Adrenal gland (tissue), 12 donors: ENCODE results near the gene KCNJ18. TPM values are rescaled to one million over a fixed set of nuclear protein-coding genes. Genes with fewer than 3 reads are reported as not detected.

Source experiments
- DNase-seq, 7 donors: peaks; one replicate each; pipeline ENCODE4 v3.0.0-alpha.2; 2019 to 2020
- H3K27ac ChIP-seq, 5 donors: fragments of 200-600 bp; sonication (generic) in 4 of 5; 1 replicate in 3 of 5; 2 replicates in 2 of 5; pipeline versions ENCODE4 v1.5.1 to v1.8.0; 2016 to 2020; ENCODE audit warnings: mild to moderate bottlenecking in 1 of 5
- H3K27me3 ChIP-seq: fragments of 200-600 bp; 2 replicates; pipeline ENCODE4 v1.8.0; 2021
- H3K36me3 ChIP-seq, 2 donors: fragments of 200-600 bp; replicated peaks in 1 of 2; 1 replicate in 1 of 2; 2 replicates in 1 of 2; pipeline versions ENCODE4 v1.5.1 to v1.8.0; 2018 to 2022
- H3K4me1 ChIP-seq, 2 donors: fragments of 200-600 bp; replicated peaks in 1 of 2; 1 replicate in 1 of 2; 2 replicates in 1 of 2; pipeline versions ENCODE4 v1.5.1 to v1.8.0; 2018 to 2021
- H3K4me3 ChIP-seq, 4 donors: fragments of 200-600 bp; sonication (generic) in 3 of 4; one replicate each; pipeline ENCODE4 v1.5.1; 2016 to 2018
- H3K9me3 ChIP-seq, 3 donors: fragments of 200-600 bp; sonication (generic) in 1 of 3; replicated peaks in 1 of 3; 1 replicate in 2 of 3; 2 replicates in 1 of 3; pipeline versions ENCODE4 v1.5.1 to v1.8.0; 2016 to 2021
- POLR2A ChIP-seq, 2 donors: fragments of 450-650 bp; IDR thresholded peaks; one replicate each; pipeline ENCODE4 v1.6.1; 2017; ENCODE audit warnings: antibody characterized with exemption in 2 of 2, mild to moderate bottlenecking in 2 of 2, moderate library complexity in 1 of 2
- WGBS, 4 donors: extraction: QIAGEN DNeasy Blood & Tissue Kit in 2 of 4; methylation state at CpG; one replicate each; pipeline versions ENCODE4 v1.1.5 to v1.1.7; 2013 to 2017; 5-methylcytosine and 5-hydroxymethylcytosine counted together
- intact Hi-C, 2 donors: fragments of 100-400 bp; cut with DNase I; formaldehyde crosslinking; loops; one replicate each; pipeline versions ENCODE4 v1.14.1 to v1.15.0; 2022 to 2023
- polyA plus RNA-seq, 3 donors: library from polyadenylated mRNA; stranded (reverse); fragments of 200-250 nt in 2 of 3; fragments of 350-450 nt in 1 of 3; fragmentation: Illumina TruSeq in 1 of 3; extraction: RNeasy Lipid Tissue Mini Kit (QIAGEN cat#74804) in 1 of 3; gene quantifications; one replicate each; pipeline ENCODE4 v1.2.3, GENCODE V29; 2013 to 2014
- total RNA-seq, 9 donors: library from RNA; depleted of rRNA in 4 of 9; stranded (reverse); fragments of >200 nt in 4 of 9; fragments of 120-200 nt in 1 of 9; fragmentation: NEBNext Ultra II Directional in 1 of 9; extraction: Animal tissue kit (Norgen Biotek cat#: 25700) in 1 of 9; gene quantifications; one replicate each; pipeline versions ENCODE4 v1.1.0 to v1.2.4, GENCODE V29; 2013 to 2023
- TF ChIP-seq, protein P1 (sequence below), 6 experiments: fragments of 450-650 bp in 4 of 6; fragments of 200-600 bp in 2 of 6; sonication (generic) in 1 of 6; IDR thresholded peaks; 1 replicate in 5 of 6; 2 replicates in 1 of 6; pipeline versions ENCODE4 v1.5.1 to v1.8.0; 2016 to 2021; ENCODE audit warnings: antibody characterized with exemption in 6 of 6, mild to moderate bottlenecking in 2 of 6, moderate library complexity in 1 of 6
- donor health status: healthy with polysubstance abuse.
- donor health status: Bipolar disorder and iron deficiency.
- donor health status: DM: yes; HTN: yes; CAD: no.
- donor health status: DM: no; HTN: no; CAD: no.
- donor health status: DM: no; HTN: no; CAD: no.
- donor health status: DM: yes; HTN: yes; CAD: no.

Gene KCNJ18
- total and polyA plus RNA-seq, 12 donors, result not detected

DNA sequence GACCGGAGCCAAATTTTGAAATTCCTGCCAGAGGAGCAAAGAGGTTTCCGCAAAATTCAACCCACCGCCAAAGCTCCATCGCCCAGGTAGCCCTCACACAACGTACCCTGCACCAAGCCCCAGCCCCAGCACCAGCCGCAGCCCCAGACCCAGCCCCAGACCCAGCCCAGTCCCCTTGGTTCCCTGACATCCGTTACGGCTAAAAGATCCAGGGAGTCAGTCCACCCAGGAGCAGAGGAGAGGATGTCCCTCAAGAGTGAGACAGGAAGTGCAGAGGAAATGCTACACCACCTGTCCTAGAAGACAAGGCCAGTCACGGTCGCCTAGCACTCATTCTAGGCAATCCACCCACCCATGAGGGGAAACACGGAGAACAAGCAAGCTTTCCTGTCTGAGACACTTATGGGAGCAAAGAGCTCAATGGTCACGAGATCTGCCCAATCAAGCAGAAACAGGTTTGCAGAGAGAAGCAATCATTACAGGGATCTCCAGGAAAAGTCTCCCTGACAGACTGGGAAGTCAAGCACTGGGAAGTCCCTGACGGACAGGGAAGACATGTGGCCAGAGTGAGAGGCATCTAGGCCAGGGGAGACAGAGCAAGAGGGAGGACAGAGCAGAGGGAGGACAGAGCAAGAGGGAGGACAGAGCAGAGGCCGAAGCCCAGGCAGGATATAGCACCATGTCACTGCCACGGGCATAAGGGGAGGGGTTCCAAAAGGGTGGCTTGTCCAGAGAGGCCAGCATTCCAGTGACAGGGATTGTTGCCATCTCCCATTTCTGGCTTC lies 15.0 kb upstream of the KCNJ18 start:
- Histone ChIP-seq H3K27me3 (no peaks in the 10 kb centered on the region), H3K27ac (no peak overlapping the region), H3K4me3 (no peak overlapping the region), H3K4me1 (no peaks in the 10 kb centered on the region), H3K36me3 (no peaks in the 10 kb centered on the region), H3K9me3 (no peaks in the 10 kb centered on the region)
- intact Hi-C loops, result no loop called here
- TF ChIP-seq, protein P1, sequence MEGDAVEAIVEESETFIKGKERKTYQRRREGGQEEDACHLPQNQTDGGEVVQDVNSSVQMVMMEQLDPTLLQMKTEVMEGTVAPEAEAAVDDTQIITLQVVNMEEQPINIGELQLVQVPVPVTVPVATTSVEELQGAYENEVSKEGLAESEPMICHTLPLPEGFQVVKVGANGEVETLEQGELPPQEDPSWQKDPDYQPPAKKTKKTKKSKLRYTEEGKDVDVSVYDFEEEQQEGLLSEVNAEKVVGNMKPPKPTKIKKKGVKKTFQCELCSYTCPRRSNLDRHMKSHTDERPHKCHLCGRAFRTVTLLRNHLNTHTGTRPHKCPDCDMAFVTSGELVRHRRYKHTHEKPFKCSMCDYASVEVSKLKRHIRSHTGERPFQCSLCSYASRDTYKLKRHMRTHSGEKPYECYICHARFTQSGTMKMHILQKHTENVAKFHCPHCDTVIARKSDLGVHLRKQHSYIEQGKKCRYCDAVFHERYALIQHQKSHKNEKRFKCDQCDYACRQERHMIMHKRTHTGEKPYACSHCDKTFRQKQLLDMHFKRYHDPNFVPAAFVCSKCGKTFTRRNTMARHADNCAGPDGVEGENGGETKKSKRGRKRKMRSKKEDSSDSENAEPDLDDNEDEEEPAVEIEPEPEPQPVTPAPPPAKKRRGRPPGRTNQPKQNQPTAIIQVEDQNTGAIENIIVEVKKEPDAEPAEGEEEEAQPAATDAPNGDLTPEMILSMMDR (IDR thresholded peaks at IDR 0.05), result no peak
- no peak for TF ChIP-seq POLR2A (IDR thresholded peaks at IDR 0.05)
- WGBS, 4 donors, result 66 to 70% (median 67%) methylated on average over 15 of the region's 15 CpGs
- no peak for DNase-seq

DNA sequence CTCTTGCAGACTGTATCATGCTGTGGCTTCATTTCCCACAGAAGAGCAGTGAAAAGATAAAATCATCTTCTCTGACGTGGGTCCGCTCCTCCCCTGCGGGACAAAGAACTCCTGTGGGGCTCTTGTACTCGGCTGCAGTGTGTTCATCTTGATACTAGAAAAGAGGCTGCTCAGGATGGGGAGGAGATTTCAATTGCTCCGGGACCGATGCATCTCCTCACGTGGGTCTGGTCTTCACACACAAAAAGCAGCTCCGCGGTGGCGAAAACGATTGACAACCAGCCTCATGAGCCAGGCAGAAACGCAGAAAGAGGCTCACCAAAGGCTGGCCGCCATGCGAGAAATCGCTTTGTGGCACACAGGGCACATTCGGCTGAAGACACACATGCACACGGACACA lies 14.4 kb upstream of the KCNJ18 start:
- Histone ChIP-seq H3K4me1 (no peaks in the 10 kb centered on the region), H3K36me3 (no peaks in the 10 kb centered on the region), H3K4me3 (no peak overlapping the region), H3K9me3 (no peaks in the 10 kb centered on the region), H3K27me3 (no peaks in the 10 kb centered on the region), H3K27ac (no peak overlapping the region)
- WGBS, 4 donors, result 71 to 75% (median 72%) methylated on average over 17 of the region's 17 CpGs
- intact Hi-C loops, result no loop called here
- TF ChIP-seq, protein P1 (IDR thresholded peaks at IDR 0.05), result no peak
- TF ChIP-seq POLR2A (IDR thresholded peaks at IDR 0.05), result no peak
- no peak for DNase-seq

DNA sequence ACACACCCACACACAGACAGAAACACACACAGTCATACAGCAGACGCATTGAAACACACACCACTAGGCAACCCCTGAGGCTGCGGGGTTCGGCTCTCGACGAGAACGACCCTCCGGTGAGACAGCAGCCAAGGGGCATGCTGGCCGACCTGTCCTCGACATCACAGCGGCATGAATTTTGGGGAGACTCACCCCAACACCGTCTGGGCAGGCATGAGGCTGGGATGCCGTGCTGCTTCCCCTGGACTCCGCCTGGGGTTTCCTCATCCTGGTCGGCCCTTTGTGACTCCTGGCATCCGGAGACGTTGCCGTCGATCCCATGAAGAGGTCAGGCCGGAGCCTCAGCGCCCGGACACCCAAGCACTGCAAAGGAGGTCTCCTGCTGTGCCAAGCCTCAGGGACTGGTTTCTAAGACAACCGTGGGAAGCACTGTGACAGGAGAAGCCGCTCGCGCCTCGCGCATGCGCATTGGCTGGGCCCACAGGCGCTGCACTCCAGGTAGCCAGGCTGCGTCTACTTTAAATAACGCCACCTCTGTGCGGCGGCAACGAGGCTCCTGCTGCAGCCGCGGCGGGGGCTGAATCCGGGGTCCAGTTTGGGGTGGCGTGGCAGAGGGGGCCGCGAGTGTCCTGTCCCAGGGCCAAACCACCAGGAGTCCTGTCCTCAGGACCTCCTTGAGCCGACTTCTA lies 13.8 kb upstream of the KCNJ18 start:
- no peaks in the 10 kb centered on the region for H3K4me1 ChIP-seq
- no peaks in the 10 kb centered on the region for H3K9me3 ChIP-seq
- H3K27me3 ChIP-seq, result no peaks in the 10 kb centered on the region
- TF ChIP-seq, protein P1 (IDR thresholded peaks at IDR 0.05), result no peak
- TF ChIP-seq POLR2A (IDR thresholded peaks at IDR 0.05), result no peak
- no peak for DNase-seq
- H3K36me3 ChIP-seq, result no peaks in the 10 kb centered on the region
- H3K27ac ChIP-seq, result no peak overlapping the region
- intact Hi-C loops, result no loop called here
- WGBS, 4 donors, result 51 to 70% (median 55%) methylated on average over 19 to 42 of the region's 42 CpGs
- no peak overlapping the region for H3K4me3 ChIP-seq

DNA sequence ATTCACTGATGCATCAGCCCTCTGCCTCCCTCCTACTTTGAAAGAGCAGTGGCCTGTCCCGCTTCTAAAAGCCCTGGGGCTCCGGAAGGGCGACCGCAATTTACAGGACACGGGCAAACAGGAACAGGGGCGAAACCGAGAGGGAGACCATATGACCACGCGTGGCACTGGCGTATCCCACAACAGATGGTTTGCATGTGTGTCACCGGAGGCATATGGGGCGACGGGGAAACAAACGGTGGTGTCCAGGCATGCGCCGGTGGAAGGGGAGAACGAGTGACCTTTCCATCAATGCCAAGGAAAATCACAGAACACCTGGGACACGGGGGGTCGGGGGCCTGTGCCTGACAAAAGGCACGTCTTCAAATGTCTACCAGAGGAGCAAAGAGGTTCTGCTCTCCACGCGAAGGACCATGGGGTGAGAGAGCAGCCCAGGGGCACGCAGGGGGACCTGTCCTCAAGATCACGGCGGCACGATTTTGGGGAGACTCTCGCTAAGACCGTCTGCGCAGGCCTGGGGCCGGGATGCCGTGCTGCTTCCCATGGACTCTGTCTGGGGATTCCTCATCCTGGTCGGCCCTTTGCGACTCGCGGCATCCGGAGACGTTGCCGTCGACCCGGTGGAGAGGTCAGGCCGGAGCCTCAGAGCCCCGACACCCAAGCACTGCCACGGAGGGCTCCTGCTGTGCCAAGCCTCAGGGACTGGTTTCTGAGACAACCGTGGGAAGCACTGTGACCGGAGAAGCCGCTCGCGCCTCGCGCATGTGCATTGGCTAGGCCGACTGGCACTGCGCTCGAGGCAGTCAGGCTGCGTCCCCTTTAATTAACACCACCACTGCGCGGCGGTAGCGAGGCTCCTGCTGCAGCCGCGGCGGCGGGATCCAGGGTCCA lies 12.8 kb upstream of the KCNJ18 start:
- intact Hi-C loops, result no loop called here
- no peak for DNase-seq
- Histone ChIP-seq H3K27ac (no peak overlapping the region), H3K4me1 (no peaks in the 10 kb centered on the region), H3K27me3 (no peaks in the 10 kb centered on the region), H3K9me3 (no peaks in the 10 kb centered on the region), H3K4me3 (no peak overlapping the region), H3K36me3 (no peaks in the 10 kb centered on the region)
- TF ChIP-seq, protein P1 (IDR thresholded peaks at IDR 0.05), result no peak
- no peak for TF ChIP-seq POLR2A (IDR thresholded peaks at IDR 0.05)
- WGBS, 4 donors, result 59 to 86% (median 74%) methylated on average over 39 to 62 of the region's 62 CpGs
